SKM-1 (cell line): ENCODE measurements around the gene LDB3.
A peak's percentile ranks its signal among the peaks of the same experiment; 100 is the strongest.

Experiments used
- DNase-seq: peaks from one replicate; lab custom pipeline; 2025; ENCODE audit not compliant: unreplicated experiment; lab: John Stamatoyannopoulos, UW

Gene LDB3

GRCh38 chr10:86705905-86706304, 37.6 kb downstream of the LDB3 start:
- DNase-seq: no peak

- no peak for DNase-seq
Observed at GRCh38 chr10:86706401-86706841, 38.1 kb downstream of the LDB3 start.

DNA sequence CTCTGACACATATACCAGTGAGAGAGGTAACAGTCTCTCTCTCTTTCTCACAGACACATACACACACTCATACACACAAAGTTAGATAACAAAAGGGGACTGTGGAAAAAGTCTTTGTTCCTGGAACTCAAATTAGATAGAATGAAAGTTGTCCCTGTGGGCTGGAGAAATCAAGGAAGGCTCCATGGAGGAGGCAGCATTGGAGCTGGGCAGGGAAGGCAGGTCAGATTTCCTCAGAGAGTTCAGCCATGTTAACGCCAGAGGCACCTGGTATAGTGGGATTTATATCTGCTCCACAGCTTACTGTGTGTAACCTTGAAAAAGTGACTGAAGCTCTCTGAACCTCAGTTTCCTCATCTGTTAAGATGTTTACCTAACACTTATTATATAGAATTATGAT, 38.7 kb downstream of the LDB3 start:
- no peak for DNase-seq

- DNase-seq: no peak
Observed at GRCh38 chr10:86707505-86707904, 39.2 kb downstream of the LDB3 start.

DNA sequence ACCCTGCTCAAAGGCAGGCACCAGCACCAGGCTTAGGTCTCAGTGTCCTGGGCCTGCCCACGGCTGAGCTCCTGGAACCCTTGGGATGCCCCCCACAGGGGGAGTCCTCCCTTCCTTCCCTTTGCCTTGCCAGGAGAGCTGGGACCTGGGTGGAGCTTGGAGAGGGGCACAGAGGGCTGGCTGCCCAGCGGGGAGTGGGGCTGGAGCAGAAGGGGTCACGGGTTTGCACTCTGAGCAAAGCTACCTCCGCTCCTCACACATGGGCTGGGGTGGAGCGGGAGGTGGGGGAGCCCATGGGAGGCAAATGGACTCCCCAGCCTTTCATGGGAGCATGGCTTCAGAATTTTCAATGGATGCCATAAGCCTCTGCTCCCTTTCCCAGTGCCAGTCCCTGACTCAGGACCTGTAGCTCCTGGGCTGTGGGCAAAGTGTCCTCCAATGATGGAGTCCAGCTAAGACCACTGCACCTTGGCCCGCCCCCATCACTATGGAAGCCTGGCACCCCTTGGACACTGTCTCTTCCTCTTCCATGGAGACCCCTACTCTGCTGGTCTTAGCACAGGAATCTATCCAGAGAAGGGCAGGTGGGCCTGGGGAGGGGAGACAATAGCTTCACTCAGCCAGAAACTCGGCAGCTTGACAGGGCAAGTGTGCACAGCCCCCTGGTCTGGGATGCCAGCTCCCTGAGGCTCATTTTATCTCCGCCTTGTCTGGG, 39.9 kb downstream of the LDB3 start:
- DNase-seq: no peak

GRCh38 chr10:86708783-86709380, 40.6 kb downstream of the LDB3 start:
- DNase-seq: no peak

DNA sequence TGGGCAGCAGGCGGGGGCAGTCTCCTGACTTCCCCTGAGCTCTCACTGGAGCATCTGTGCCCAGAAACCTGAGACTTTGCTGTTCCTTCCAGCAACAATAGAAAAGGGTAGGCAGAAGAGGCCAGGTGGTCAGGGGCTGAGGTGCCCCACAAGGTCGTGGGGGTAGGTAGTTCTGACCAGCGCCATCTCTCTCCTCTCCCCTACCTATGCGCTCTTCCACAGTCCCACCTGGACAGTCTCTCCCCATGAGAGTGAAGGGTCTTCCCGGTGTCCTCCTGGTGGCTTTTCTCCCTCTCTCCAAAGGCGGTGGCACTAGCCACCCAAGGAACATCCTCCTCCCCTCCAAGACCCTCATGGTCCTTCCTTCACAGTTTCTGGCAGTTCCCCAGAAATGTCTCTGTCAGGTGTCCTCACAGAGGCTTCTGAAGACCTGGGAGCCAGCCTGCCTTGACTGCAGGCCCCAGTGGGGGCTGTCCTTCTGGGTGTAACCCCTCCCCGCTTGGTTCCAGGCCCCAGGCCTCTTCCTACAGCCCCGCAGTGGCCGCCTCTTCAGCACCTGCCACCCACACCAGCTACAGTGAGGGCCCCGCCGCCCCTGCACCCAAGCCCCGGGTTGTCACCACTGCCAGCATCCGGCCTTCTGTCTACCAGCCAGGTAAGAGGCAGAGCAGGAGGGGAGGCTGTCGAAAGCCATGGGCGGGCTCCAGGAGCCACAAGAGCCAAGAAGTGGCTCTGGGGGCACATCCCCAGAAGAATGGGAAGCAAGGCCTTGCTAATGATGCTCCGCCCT, 41.3 kb downstream of the LDB3 start:
- no peak for DNase-seq

DNA sequence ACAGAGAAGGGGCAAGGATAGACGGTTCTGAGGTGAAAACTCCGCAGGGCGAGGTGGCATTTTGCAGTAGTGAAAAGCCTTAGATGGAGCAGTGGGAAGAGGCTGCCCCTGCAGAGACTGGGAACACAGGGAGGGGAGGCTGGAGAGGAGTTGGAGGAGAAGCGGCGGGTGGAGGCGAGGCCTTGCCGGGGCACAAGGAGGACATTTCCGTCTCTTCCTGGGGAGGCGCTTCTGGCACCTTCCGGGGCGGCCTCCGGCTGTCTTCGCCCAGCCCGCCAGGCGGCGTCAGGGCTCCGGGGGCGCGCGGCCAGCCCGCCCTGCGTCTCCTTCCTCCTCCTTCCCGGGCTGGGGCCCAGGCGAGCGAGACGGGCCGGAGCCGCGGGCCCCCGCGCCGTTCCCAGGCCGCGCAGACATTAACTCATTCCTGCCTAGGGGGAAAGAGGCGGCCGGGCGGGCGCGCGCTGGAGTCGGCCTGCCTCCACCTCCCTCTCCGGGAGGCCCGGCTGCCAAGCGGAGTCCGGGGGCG, 42.7 kb downstream of the LDB3 start:
- DNase-seq: peak; percentile 72

- DNase-seq: no peak
Observed at GRCh38 chr10:86711513-86712316, 43.4 kb downstream of the LDB3 start.

DNA sequence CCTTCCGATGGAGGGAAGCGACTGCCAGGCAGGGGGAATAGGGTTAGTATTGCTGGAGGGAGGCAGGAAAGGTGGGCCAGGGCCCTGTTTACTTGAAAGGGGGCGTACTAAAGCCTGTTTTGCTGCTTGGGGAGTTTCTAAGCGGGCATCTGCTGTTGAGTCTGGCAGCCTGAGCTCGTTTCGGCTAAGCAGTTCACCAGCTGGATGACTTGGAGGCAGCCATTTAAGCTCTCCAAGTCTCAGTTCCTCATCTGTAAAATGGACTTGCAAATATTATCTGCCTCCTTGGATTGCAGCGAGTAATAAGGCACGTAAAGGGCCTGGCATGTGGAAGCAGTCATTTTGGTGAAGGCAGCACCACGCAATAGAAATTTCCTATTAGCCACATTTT, 44.0 kb downstream of the LDB3 start:
- DNase-seq: no peak

GRCh38 chr10:86715156-86715795, 47.0 kb downstream of the LDB3 start:
- DNase-seq: no peak

GRCh38 chr10:86715836-86716235, 47.5 kb downstream of the LDB3 start:
- DNase-seq: no peak

- DNase-seq: no peak
Observed at GRCh38 chr10:86716466-86716865, 48.2 kb downstream of the LDB3 start.

GRCh38 chr10:86718556-86718955, 50.2 kb downstream of the LDB3 start:
- no peak for DNase-seq

GRCh38 chr10:86721232-86721631, 52.9 kb downstream of the LDB3 start:
- DNase-seq: no peak

GRCh38 chr10:86723009-86723408, 54.7 kb downstream of the LDB3 start:
- no peak for DNase-seq

- DNase-seq: no peak
Observed at GRCh38 chr10:86724445-86724844, 56.1 kb downstream of the LDB3 start.

DNA sequence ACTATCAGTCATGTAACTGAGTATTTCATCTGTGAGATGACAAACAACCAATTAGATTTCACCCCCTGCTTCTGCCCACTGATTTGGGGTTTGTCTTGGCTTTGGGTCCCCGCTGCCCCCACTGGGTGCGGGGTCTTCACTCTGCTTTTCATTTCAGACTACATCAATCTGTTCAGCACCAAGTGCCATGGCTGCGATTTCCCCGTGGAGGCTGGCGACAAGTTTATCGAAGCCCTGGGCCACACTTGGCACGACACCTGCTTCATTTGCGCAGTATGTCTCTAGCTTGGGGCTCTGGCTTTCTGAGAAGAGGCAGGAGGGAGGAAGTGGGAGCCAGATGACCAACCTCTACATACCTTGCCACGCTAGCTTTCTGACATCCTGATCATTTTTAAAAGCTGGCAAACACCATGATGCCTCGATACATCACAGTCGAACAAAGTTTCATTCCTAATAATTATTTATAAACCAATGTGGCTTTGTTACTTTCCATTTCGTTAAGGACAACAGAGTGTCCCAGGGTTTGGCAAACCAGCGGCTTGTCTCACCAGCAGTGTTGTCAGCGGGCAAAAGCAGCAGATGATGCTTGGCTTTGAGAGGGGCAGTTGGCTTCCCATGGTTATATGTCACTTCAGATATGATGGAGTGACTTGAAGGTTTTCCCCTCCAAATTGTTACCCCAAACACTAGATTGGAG, 57.8 kb downstream of the LDB3 start:
- DNase-seq: no peak

GRCh38 chr10:86726677-86726999, 58.3 kb downstream of the LDB3 start:
- DNase-seq: no peak

DNA sequence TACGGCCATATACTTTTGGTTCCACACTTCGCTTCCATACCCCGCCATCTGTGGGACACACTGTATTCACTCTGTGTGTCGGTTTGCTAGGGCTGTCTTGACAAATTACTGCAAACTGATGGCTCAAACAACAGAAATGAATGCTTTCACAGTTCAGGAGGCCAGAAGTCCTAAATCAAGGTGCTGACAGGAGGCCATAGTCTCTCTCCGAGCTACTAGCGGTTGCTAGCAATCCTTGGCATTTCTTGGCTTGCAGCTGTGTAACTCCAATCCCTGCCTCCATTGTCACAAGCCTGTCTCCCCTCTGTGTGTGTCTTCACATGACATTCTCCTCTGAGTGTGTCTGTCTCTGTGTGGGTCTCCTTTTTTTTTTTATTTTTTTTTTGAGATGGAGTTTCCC, 59.2 kb downstream of the LDB3 start:
- DNase-seq: no peak
